Measurements from ENCODE around the gene MYO9B. TPM values are rescaled to one million over a fixed set of nuclear protein-coding genes. Genes with fewer than 3 reads are reported as not detected.

Gene MYO9B
- polyA plus RNA-seq, 1 donor (not counting 4 experiments of a cell fraction or from before 2014, with no cell fraction given): 14.3 TPM

DNA sequence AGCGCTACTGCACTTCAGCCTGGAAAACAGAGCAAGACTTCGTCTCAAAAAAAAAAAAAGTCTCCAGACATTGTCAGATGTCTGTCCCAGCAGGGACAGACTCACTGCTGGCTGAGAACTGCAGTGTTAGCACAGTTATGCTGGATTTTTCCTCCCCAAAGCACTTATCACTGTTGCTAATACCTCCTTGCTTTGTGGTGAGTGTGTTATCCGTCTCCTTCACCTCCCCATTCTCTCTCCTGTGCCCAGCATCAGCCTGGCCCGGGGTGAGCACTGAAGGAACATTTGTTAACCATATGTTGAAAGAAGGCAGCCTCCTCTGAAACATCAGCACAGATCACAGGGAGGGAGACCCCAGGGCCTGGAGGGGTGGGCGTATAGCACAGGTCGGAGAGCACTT, 11.3 kb downstream of the MYO9B start:
- DNase-seq (ENCODE audit: low read depth, low spot score) (no peak), FAIRE-seq (no peak)
- Histone ChIP-seq H3K4me3 (ENCODE audit: control insufficient read depth in 2 of 3, extremely low read depth in 1 of 3, insufficient read depth in 2 of 3, low read depth in 1 of 3, low read length in 3 of 3) (no peak overlapping the region), H3K27ac (ENCODE audit: control insufficient read depth, insufficient read depth, low read length) (no peak overlapping the region), H2AFZ (ENCODE audit: control insufficient read depth, low read length) (no peak overlapping the region), H3K9me1 (ENCODE audit: control insufficient read depth, extremely low read depth, insufficient read depth, low read length) (no peaks in the 10 kb centered on the region), H3K9ac (ENCODE audit: control insufficient read depth, extremely low read depth, insufficient read depth, low read length) (no peak overlapping the region), H3K27me3 (ENCODE audit: control insufficient read depth, extremely low read depth, insufficient read depth, low read length) (no peaks in the 10 kb centered on the region), H3K79me2 (ENCODE audit: control insufficient read depth, insufficient read depth, low read length) (peaks cover 90% of the 10 kb centered on the region), H3K36me3 (ENCODE audit: control insufficient read depth in 2 of 2, extremely low read depth in 1 of 2, insufficient read depth in 2 of 2, low read length in 2 of 2) (peaks cover 1 to 15% of the 10 kb centered on the region in 2 experiments), H3K9me3 (ENCODE audit: control insufficient read depth, low read depth, low read length) (no peaks in the 10 kb centered on the region), H3K4me2 (ENCODE audit: control insufficient read depth, extremely low read depth, insufficient read depth, low read depth, low read length) (no peak overlapping the region), H3K4me1 (ENCODE audit: control insufficient read depth, extremely low read depth, insufficient read depth, low read length) (peaks cover 2% of the 10 kb centered on the region), H4K20me1 (ENCODE audit: control insufficient read depth, extremely low read depth, insufficient read depth, low read length) (no peaks in the 10 kb centered on the region)
- TF ChIP-seq EZH2 (IDR thresholded peaks at IDR 0.05; ENCODE audit: low read length): no peak
- TF ChIP-seq, protein P1, sequence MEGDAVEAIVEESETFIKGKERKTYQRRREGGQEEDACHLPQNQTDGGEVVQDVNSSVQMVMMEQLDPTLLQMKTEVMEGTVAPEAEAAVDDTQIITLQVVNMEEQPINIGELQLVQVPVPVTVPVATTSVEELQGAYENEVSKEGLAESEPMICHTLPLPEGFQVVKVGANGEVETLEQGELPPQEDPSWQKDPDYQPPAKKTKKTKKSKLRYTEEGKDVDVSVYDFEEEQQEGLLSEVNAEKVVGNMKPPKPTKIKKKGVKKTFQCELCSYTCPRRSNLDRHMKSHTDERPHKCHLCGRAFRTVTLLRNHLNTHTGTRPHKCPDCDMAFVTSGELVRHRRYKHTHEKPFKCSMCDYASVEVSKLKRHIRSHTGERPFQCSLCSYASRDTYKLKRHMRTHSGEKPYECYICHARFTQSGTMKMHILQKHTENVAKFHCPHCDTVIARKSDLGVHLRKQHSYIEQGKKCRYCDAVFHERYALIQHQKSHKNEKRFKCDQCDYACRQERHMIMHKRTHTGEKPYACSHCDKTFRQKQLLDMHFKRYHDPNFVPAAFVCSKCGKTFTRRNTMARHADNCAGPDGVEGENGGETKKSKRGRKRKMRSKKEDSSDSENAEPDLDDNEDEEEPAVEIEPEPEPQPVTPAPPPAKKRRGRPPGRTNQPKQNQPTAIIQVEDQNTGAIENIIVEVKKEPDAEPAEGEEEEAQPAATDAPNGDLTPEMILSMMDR (optimal IDR thresholded peaks at IDR 0.05 in 1 of 3, IDR thresholded peaks at IDR 0.05 in 1 of 3, conservative IDR thresholded peaks at IDR 0.05 in 1 of 3; ENCODE audit: extremely low read depth in 1 of 3, insufficient read depth in 2 of 3, low read length in 3 of 3): no peak
- dilution Hi-C loops (cut with MboI; ENCODE audit: extremely low pct_ligation_motif_present, low sequenced_read_pairs): no loop called here

DNA sequence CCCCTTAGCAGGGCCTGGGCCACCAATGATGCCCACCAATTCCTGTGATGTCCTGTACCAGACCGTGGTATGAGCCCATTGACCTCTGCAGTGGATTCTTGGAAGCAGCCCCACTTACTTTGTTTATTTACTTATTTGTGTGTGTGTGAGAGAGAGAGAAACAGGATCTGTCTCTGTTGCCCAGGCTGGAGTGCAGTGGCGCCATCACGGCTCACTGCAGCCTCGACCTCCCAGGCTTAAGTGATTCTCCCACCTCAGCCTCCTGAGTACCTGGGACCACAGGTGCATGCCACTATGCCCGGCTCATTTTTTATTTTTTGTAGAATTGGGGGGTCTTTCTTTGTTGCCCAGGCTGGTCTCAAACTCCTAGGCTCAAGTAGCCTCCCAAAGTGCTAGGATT, 13.0 kb downstream of the MYO9B start:
- no peaks in the 10 kb centered on the region for H4K20me1 ChIP-seq (ENCODE audit: control insufficient read depth, extremely low read depth, insufficient read depth, low read length)
- H3K4me3 ChIP-seq (ENCODE audit: control insufficient read depth in 2 of 3, extremely low read depth in 1 of 3, insufficient read depth in 2 of 3, low read depth in 1 of 3, low read length in 3 of 3): no peak overlapping the region
- H3K9me1 ChIP-seq (ENCODE audit: control insufficient read depth, extremely low read depth, insufficient read depth, low read length): peaks cover 5% of the 10 kb centered on the region
- no peaks in the 10 kb centered on the region for H3K27me3 ChIP-seq (ENCODE audit: control insufficient read depth, extremely low read depth, insufficient read depth, low read length)
- H3K9ac ChIP-seq (ENCODE audit: control insufficient read depth, extremely low read depth, insufficient read depth, low read length): no peak overlapping the region
- no peak overlapping the region for H3K4me2 ChIP-seq (ENCODE audit: control insufficient read depth, extremely low read depth, insufficient read depth, low read depth, low read length)
- no peaks in the 10 kb centered on the region for H3K9me3 ChIP-seq (ENCODE audit: control insufficient read depth, low read depth, low read length)
- H3K27ac ChIP-seq (ENCODE audit: control insufficient read depth, insufficient read depth, low read length): no peak overlapping the region
- DNase-seq (ENCODE audit: low read depth, low spot score): no peak
- peaks cover 5 to 13% of the 10 kb centered on the region in 2 experiments for H3K36me3 ChIP-seq (ENCODE audit: control insufficient read depth in 2 of 2, extremely low read depth in 1 of 2, insufficient read depth in 2 of 2, low read length in 2 of 2)
- no peak for FAIRE-seq
- H3K79me2 ChIP-seq (ENCODE audit: control insufficient read depth, insufficient read depth, low read length): peaks cover 89% of the 10 kb centered on the region
- no peak overlapping the region for H2AFZ ChIP-seq (ENCODE audit: control insufficient read depth, low read length)
- dilution Hi-C loops (cut with MboI; ENCODE audit: extremely low pct_ligation_motif_present, low sequenced_read_pairs): no loop called here
- TF ChIP-seq, protein P1 (optimal IDR thresholded peaks at IDR 0.05 in 1 of 3, IDR thresholded peaks at IDR 0.05 in 1 of 3, conservative IDR thresholded peaks at IDR 0.05 in 1 of 3; ENCODE audit: extremely low read depth in 1 of 3, insufficient read depth in 2 of 3, low read length in 3 of 3): no peak
- no peak for TF ChIP-seq EZH2 (IDR thresholded peaks at IDR 0.05; ENCODE audit: low read length)
- peaks cover 2% of the 10 kb centered on the region for H3K4me1 ChIP-seq (ENCODE audit: control insufficient read depth, extremely low read depth, insufficient read depth, low read length)
